ENCODE measurements around the gene CUX1.

CUX1 gene

GRCh38 chr7:101944611-101945010 lies 127.2 kb downstream of the CUX1 start:
- no peak overlapping the region for H3K9ac ChIP-seq (ENCODE audit: low read depth, low read length)
- no peaks in the 10 kb centered on the region for H3K9me3 ChIP-seq (ENCODE audit: insufficient read depth, low read depth, low read length)
- H3K4me1 ChIP-seq (ENCODE audit: insufficient read depth, low read length), result peaks cover 63% of the 10 kb centered on the region
- H3K27ac ChIP-seq (ENCODE audit: low read depth, low read length), result no peak overlapping the region
- no peaks in the 10 kb centered on the region for H3K36me3 ChIP-seq (ENCODE audit: insufficient read depth, low read length)
- no peak overlapping the region for H3K4me3 ChIP-seq (ENCODE audit: low read length)
- 93% methylated on average over 10 of the region's 10 CpGs for WGBS
- no peaks in the 10 kb centered on the region for H3K27me3 ChIP-seq (ENCODE audit: insufficient read depth, low read length)

GRCh38 chr7:101945034-101945758 lies 127.8 kb downstream of the CUX1 start:
- Histone ChIP-seq H3K36me3 (ENCODE audit: insufficient read depth, low read length) (no peaks in the 10 kb centered on the region), H3K4me3 (ENCODE audit: low read length) (no peak overlapping the region), H3K27ac (ENCODE audit: low read depth, low read length) (no peak overlapping the region), H3K27me3 (ENCODE audit: insufficient read depth, low read length) (no peaks in the 10 kb centered on the region), H3K9ac (ENCODE audit: low read depth, low read length) (no peak overlapping the region), H3K4me1 (ENCODE audit: insufficient read depth, low read length) (peaks cover 62% of the 10 kb centered on the region), H3K9me3 (ENCODE audit: insufficient read depth, low read depth, low read length) (no peaks in the 10 kb centered on the region)
- WGBS, result 91% methylated on average over 13 of the region's 15 CpGs

- 71% methylated on average over 10 of the region's 10 CpGs for WGBS
- Histone ChIP-seq H3K27ac (ENCODE audit: low read depth, low read length) (0 out of 2 replicates have a peak overlapping the region, but pooled peaks have one; percentile 12), H3K4me1 (ENCODE audit: insufficient read depth, low read length) (peaks cover 41% of the 10 kb centered on the region)
Observed at GRCh38 chr7:101947899-101948298, 130.5 kb downstream of the CUX1 start.

GRCh38 chr7:101948650-101949049 lies 131.2 kb downstream of the CUX1 start:
- Histone ChIP-seq H3K36me3 (ENCODE audit: insufficient read depth, low read length) (no peaks in the 10 kb centered on the region), H3K4me3 (ENCODE audit: low read length) (no peak overlapping the region), H3K27me3 (ENCODE audit: insufficient read depth, low read length) (no peaks in the 10 kb centered on the region), H3K4me1 (ENCODE audit: insufficient read depth, low read length) (peaks cover 37% of the 10 kb centered on the region), H3K27ac (ENCODE audit: low read depth, low read length) (peak overlapping the region; percentile 31; the same call in 1 of the 2 replicates), H3K9me3 (ENCODE audit: insufficient read depth, low read depth, low read length) (no peaks in the 10 kb centered on the region), H3K9ac (ENCODE audit: low read depth, low read length) (no peak overlapping the region)
- WGBS, result 95% methylated on average over 4 of the region's 4 CpGs

More at GRCh38 chr7:101947899-101948298, 130.5 kb downstream of the CUX1 start:
- H3K36me3 ChIP-seq (ENCODE audit: insufficient read depth, low read length), result no peaks in the 10 kb centered on the region
- no peak overlapping the region for H3K9ac ChIP-seq (ENCODE audit: low read depth, low read length)
- H3K9me3 ChIP-seq (ENCODE audit: insufficient read depth, low read depth, low read length), result no peaks in the 10 kb centered on the region
- peak overlapping the region; percentile 11; the same call in 1 of the 2 replicates for H3K4me3 ChIP-seq (ENCODE audit: low read length)
- no peaks in the 10 kb centered on the region for H3K27me3 ChIP-seq (ENCODE audit: insufficient read depth, low read length)

GRCh38 chr7:101950450-101951119 lies 133.2 kb downstream of the CUX1 start:
- Histone ChIP-seq H3K9me3 (ENCODE audit: insufficient read depth, low read depth, low read length) (no peaks in the 10 kb centered on the region), H3K36me3 (ENCODE audit: insufficient read depth, low read length) (no peaks in the 10 kb centered on the region), H3K27me3 (ENCODE audit: insufficient read depth, low read length) (no peaks in the 10 kb centered on the region), H3K9ac (ENCODE audit: low read depth, low read length) (no peak overlapping the region), H3K27ac (ENCODE audit: low read depth, low read length) (no peak overlapping the region), H3K4me3 (ENCODE audit: low read length) (no peak overlapping the region), H3K4me1 (ENCODE audit: insufficient read depth, low read length) (peaks cover 25% of the 10 kb centered on the region)
- 98% methylated on average over 4 of the region's 4 CpGs for WGBS

GRCh38 chr7:101951757-101952156 lies 134.3 kb downstream of the CUX1 start:
- Histone ChIP-seq H3K27ac (ENCODE audit: low read depth, low read length) (no peak overlapping the region), H3K36me3 (ENCODE audit: insufficient read depth, low read length) (no peaks in the 10 kb centered on the region), H3K4me3 (ENCODE audit: low read length) (no peak overlapping the region), H3K9ac (ENCODE audit: low read depth, low read length) (no peak overlapping the region), H3K4me1 (ENCODE audit: insufficient read depth, low read length) (peaks cover 23% of the 10 kb centered on the region), H3K27me3 (ENCODE audit: insufficient read depth, low read length) (no peaks in the 10 kb centered on the region), H3K9me3 (ENCODE audit: insufficient read depth, low read depth, low read length) (no peaks in the 10 kb centered on the region)
- WGBS, result 95% methylated on average over 6 of the region's 6 CpGs

- H3K4me3 ChIP-seq (ENCODE audit: low read length), result no peak overlapping the region
- 94% methylated on average over 28 of the region's 29 CpGs for WGBS
Observed at GRCh38 chr7:101952355-101953247, 135.2 kb downstream of the CUX1 start.

GRCh38 chr7:101953248-101953819 lies 135.9 kb downstream of the CUX1 start:
- Histone ChIP-seq H3K9me3 (ENCODE audit: insufficient read depth, low read depth, low read length) (no peaks in the 10 kb centered on the region), H3K4me1 (ENCODE audit: insufficient read depth, low read length) (peaks cover 14% of the 10 kb centered on the region), H3K9ac (ENCODE audit: low read depth, low read length) (no peak overlapping the region), H3K27me3 (ENCODE audit: insufficient read depth, low read length) (no peaks in the 10 kb centered on the region), H3K36me3 (ENCODE audit: insufficient read depth, low read length) (no peaks in the 10 kb centered on the region), H3K27ac (ENCODE audit: low read depth, low read length) (peak overlapping the region; percentile 8; the same call in 1 of the 2 replicates), H3K4me3 (ENCODE audit: low read length) (no peak overlapping the region)
- WGBS, result 96% methylated on average over 14 of the region's 14 CpGs

More at GRCh38 chr7:101952355-101953247, 135.2 kb downstream of the CUX1 start:
- Histone ChIP-seq H3K27ac (ENCODE audit: low read depth, low read length) (no peak overlapping the region), H3K9ac (ENCODE audit: low read depth, low read length) (no peak overlapping the region), H3K4me1 (ENCODE audit: insufficient read depth, low read length) (peaks cover 21% of the 10 kb centered on the region), H3K9me3 (ENCODE audit: insufficient read depth, low read depth, low read length) (no peaks in the 10 kb centered on the region), H3K27me3 (ENCODE audit: insufficient read depth, low read length) (no peaks in the 10 kb centered on the region), H3K36me3 (ENCODE audit: insufficient read depth, low read length) (no peaks in the 10 kb centered on the region)

GRCh38 chr7:101954499-101954898 lies 137.1 kb downstream of the CUX1 start:
- Histone ChIP-seq H3K27ac (ENCODE audit: low read depth, low read length) (no peak overlapping the region), H3K4me1 (ENCODE audit: insufficient read depth, low read length) (peaks cover 22% of the 10 kb centered on the region), H3K9me3 (ENCODE audit: insufficient read depth, low read depth, low read length) (no peaks in the 10 kb centered on the region), H3K27me3 (ENCODE audit: insufficient read depth, low read length) (no peaks in the 10 kb centered on the region), H3K4me3 (ENCODE audit: low read length) (no peak overlapping the region), H3K9ac (ENCODE audit: low read depth, low read length) (no peak overlapping the region), H3K36me3 (ENCODE audit: insufficient read depth, low read length) (no peaks in the 10 kb centered on the region)
- WGBS, result 96% methylated on average over 5 of the region's 5 CpGs

GRCh38 chr7:101956130-101956529 lies 138.7 kb downstream of the CUX1 start:
- WGBS, result 91% methylated on average over 11 of the region's 12 CpGs
- peaks cover 22% of the 10 kb centered on the region for H3K4me1 ChIP-seq (ENCODE audit: insufficient read depth, low read length)
- H3K27me3 ChIP-seq (ENCODE audit: insufficient read depth, low read length), result no peaks in the 10 kb centered on the region
- no peak overlapping the region for H3K9ac ChIP-seq (ENCODE audit: low read depth, low read length)
- no peak overlapping the region for H3K4me3 ChIP-seq (ENCODE audit: low read length)
- no peaks in the 10 kb centered on the region for H3K9me3 ChIP-seq (ENCODE audit: insufficient read depth, low read depth, low read length)
- no peak overlapping the region for H3K27ac ChIP-seq (ENCODE audit: low read depth, low read length)
- no peaks in the 10 kb centered on the region for H3K36me3 ChIP-seq (ENCODE audit: insufficient read depth, low read length)

All from HUES64 (cell line).